Skeletal muscle tissue (tissue), 4 donors: ENCODE results near the gene ATP6AP1. TPM values are rescaled to one million over a fixed set of nuclear protein-coding genes. Genes with fewer than 3 reads are reported as not detected.
A peak's percentile ranks its signal among the peaks of the same experiment; 100 is the strongest.

ENCODE experiments used
- H3K27ac ChIP-seq: one replicate; pipeline ENCODE4 v1.7.0; 2013; ENCODE audit warnings: mild to moderate bottlenecking, low read depth, low read length, inconsistent platforms
- H3K27me3 ChIP-seq, 3 donors: one replicate each; pipeline ENCODE4 v1.7.0; 2013; ENCODE audit warnings: low read length in 3 of 3; ENCODE audit not compliant: control insufficient read depth in 3 of 3, insufficient read depth in 3 of 3
- H3K36me3 ChIP-seq, 3 donors: one replicate each; pipeline ENCODE4 v1.7.0; 2013; ENCODE audit warnings: low read length in 3 of 3; ENCODE audit not compliant: control insufficient read depth in 3 of 3, insufficient read depth in 3 of 3
- H3K4me1 ChIP-seq, 3 donors: one replicate each; pipeline ENCODE4 v1.7.0; 2013; ENCODE audit warnings: low read length in 3 of 3, mild to moderate bottlenecking in 3 of 3; ENCODE audit not compliant: control insufficient read depth in 3 of 3, insufficient read depth in 3 of 3
- H3K4me3 ChIP-seq, 3 donors: one replicate each; pipeline ENCODE4 v1.7.0; 2013; ENCODE audit warnings: low read length in 3 of 3
- H3K9ac ChIP-seq, 3 donors: one replicate each; pipeline ENCODE4 v1.7.0; 2013; ENCODE audit warnings: low read length in 3 of 3, mild to moderate bottlenecking in 3 of 3, moderate library complexity in 2 of 3, low read depth in 1 of 3
- H3K9me3 ChIP-seq, 3 donors: one replicate each; pipeline ENCODE4 v1.7.0; 2013; ENCODE audit warnings: low read length in 3 of 3; ENCODE audit not compliant: control insufficient read depth in 3 of 3
- total RNA-seq: library from RNA; depleted of rRNA; stranded (reverse); fragments of >200 nt; gene quantifications from one replicate; pipeline ENCODE4 v1.2.3, GENCODE V29; 2014
- donor health status: Osteomylitis.

ATP6AP1 gene
- total RNA-seq = 24.5 TPM

- Histone ChIP-seq H3K4me3 (peak within 1 kb of the TSS; percentile 72 to 75 (median 73)), H3K27me3 (no peaks in the 10 kb centered on the region), H3K36me3 (peaks cover 8 to 16% (median 14%) of the 10 kb centered on the region in 3 donors), H3K9ac (peak within 1 kb of the TSS; percentile 61 to 82 (median 80)), H3K27ac (peak within 1 kb of the TSS; percentile 81), H3K4me1 (peaks cover 14 to 15% (median 15%) of the 10 kb centered on the region in 3 donors), H3K9me3 (no peaks in the 10 kb centered on the region)
These were observed at the start of gene ATP6AP1 for GRCh38 chrX:154428176-154429171. ATP6AP1 (plus strand) TSS chrX:154428677; CDS start chrX:154428693, 16 bp downstream.

- peak within 1 kb of the TSS; percentile 98 for H3K27ac ChIP-seq
- peak within 1 kb of the TSS; percentile 79 to 97 (median 92) for H3K9ac ChIP-seq
These were observed 49.5 kb upstream of the ATP6AP1 start, which contains the start of gene EMD for GRCh38 chrX:154378799-154379568. EMD (plus strand) TSS chrX:154379295; CDS start chrX:154379485, 190 bp downstream.

DNA sequence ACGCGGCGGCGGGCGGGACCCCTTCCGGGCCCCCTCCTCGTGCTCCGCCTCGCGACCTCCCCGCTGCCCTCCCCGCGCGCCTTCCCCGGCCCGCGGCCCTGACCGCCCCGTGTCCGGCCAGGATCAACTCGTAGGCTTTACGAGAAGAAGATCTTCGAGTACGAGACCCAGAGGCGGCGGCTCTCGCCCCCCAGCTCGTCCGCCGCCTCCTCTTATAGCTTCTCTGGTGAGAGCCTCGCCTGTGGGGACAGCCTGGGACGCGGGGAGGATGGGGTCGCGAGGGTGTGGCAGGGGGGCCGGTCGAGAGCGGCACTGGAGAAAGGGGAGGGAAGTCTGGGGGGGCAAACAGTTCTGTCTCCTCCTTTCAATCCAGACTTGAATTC is 48.9 kb upstream of the ATP6AP1 start:
- peak overlapping the region; percentile 73 to 79 (median 76) for H3K4me3 ChIP-seq
- H3K27ac ChIP-seq = peak overlapping the region; percentile 98
- H3K9me3 ChIP-seq = no peaks in the 10 kb centered on the region
- H3K9ac ChIP-seq = peak overlapping the region; percentile 79 to 97 (median 92)
- H3K36me3 ChIP-seq = peaks cover 0 to 4% (median 3%) of the 10 kb centered on the region in 3 donors
- peaks cover 12 to 23% (median 20%) of the 10 kb centered on the region in 3 donors for H3K4me1 ChIP-seq
- H3K27me3 ChIP-seq = no peaks in the 10 kb centered on the region

More at GRCh38 chrX:154378799-154379568, 49.5 kb upstream of the ATP6AP1 start, which contains the start of gene EMD:
- Histone ChIP-seq H3K9me3 (no peaks in the 10 kb centered on the region), H3K4me1 (peaks cover 15 to 27% (median 20%) of the 10 kb centered on the region in 3 donors), H3K27me3 (no peaks in the 10 kb centered on the region), H3K36me3 (peaks cover 0 to 4% (median 3%) of the 10 kb centered on the region in 3 donors), H3K4me3 (peak within 1 kb of the TSS; percentile 73 to 79 (median 76))

DNA sequence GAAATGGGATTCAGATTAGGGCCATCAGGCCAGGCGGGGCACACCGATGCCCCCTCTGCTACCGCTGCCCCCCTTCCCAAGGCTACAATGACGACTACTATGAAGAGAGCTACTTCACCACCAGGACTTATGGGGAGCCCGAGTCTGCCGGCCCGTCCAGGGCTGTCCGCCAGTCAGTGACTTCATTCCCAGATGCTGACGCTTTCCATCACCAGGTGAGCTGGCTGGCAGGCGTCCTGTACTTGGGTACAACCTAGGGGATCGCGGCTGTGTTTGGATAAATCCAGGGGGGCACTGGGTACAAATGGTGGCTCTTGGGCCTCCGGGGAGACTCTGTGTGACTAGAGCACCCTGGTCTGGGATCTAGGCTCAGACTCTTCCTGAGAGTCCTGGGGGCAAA is 48.3 kb upstream of the ATP6AP1 start:
- Histone ChIP-seq H3K36me3 (peaks cover 0 to 4% (median 3%) of the 10 kb centered on the region in 3 donors), H3K4me3 (peak overlapping the region; percentile 73 to 79 (median 76))

DNA sequence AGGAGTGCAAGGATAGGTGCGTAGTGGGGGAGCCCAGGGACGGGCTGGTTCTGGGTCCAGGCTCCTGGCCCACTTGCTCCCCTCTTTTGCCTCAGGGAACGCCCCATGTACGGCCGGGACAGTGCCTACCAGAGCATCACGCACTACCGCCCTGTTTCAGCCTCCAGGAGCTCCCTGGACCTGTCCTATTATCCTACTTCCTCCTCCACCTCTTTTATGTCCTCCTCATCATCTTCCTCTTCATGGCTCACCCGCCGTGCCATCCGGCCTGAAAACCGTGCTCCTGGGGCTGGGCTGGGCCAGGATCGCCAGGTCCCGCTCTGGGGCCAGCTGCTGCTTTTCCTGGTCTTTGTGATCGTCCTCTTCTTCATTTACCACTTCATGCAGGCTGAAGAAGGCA is 47.7 kb upstream of the ATP6AP1 start:
- Histone ChIP-seq H3K27ac (no peak overlapping the region), H3K9me3 (no peaks in the 10 kb centered on the region), H3K4me3 (peak overlapping the region in 2 of 3 donors; percentile 73 to 79), H3K27me3 (no peaks in the 10 kb centered on the region), H3K36me3 (peaks cover 0 to 4% (median 3%) of the 10 kb centered on the region in 3 donors), H3K9ac (peak overlapping the region in 2 of 3 donors; percentile 79 to 97), H3K4me1 (peaks cover 12 to 23% (median 16%) of the 10 kb centered on the region in 3 donors)

More for the DNA sequence above, 48.3 kb upstream of the ATP6AP1 start:
- H3K9ac ChIP-seq = peak overlapping the region; percentile 79 to 97 (median 92)
- H3K4me1 ChIP-seq = peaks cover 12 to 23% (median 16%) of the 10 kb centered on the region in 3 donors
- H3K27ac ChIP-seq = peak overlapping the region; percentile 98
- H3K27me3 ChIP-seq = no peaks in the 10 kb centered on the region
- H3K9me3 ChIP-seq = no peaks in the 10 kb centered on the region

GRCh38 chrX:154381271-154381670 is 47.2 kb upstream of the ATP6AP1 start:
- H3K27ac ChIP-seq = no peak overlapping the region
- H3K9me3 ChIP-seq = no peaks in the 10 kb centered on the region
- no peaks in the 10 kb centered on the region for H3K27me3 ChIP-seq
- no peak overlapping the region for H3K9ac ChIP-seq
- H3K4me1 ChIP-seq = peaks cover 12 to 23% (median 16%) of the 10 kb centered on the region in 3 donors
- peaks cover 0 to 4% (median 3%) of the 10 kb centered on the region in 3 donors for H3K36me3 ChIP-seq
- no peak overlapping the region for H3K4me3 ChIP-seq

DNA sequence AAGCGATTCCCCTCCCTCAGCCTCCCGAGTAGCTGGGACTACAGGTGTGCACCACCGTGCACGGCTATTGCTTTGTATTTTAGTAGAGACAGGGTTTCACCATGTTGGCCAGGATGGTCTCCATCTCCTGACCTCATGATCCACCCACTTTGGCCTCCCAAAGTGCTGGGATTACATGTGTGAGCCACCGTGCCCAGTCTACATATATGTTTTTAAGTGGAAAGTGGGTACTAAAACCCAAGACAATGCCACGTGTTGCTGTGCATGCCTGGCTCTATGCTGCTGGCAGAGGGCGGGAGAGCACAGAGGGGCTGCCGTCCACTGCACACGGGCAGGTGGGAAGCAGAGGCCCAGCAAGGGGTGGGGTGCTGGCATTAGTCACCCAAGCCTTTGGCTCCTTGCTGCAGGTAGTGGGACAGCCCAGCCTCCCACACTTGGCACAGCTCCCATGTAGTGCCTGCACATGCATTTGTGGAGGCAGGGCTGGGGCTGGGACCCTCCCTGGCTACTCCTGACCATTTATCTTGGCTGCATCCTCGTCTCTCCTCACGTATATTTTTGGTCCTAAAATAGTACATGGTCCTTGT is 45.9 kb upstream of the ATP6AP1 start:
- H3K4me3 ChIP-seq = no peak overlapping the region

GRCh38 chrX:154383359-154384283 is 44.9 kb upstream of the ATP6AP1 start:
- H3K4me3 ChIP-seq = no peak overlapping the region
- peaks cover 0 to 4% (median 3%) of the 10 kb centered on the region in 3 donors for H3K36me3 ChIP-seq
- H3K4me1 ChIP-seq = peaks cover 9 to 16% (median 11%) of the 10 kb centered on the region in 3 donors
- H3K27ac ChIP-seq = no peak overlapping the region
- no peak overlapping the region for H3K9ac ChIP-seq
- no peaks in the 10 kb centered on the region for H3K9me3 ChIP-seq
- no peaks in the 10 kb centered on the region for H3K27me3 ChIP-seq

More for the DNA sequence above, 45.9 kb upstream of the ATP6AP1 start:
- H3K9me3 ChIP-seq = no peaks in the 10 kb centered on the region
- peaks cover 0 to 4% (median 3%) of the 10 kb centered on the region in 3 donors for H3K36me3 ChIP-seq
- H3K4me1 ChIP-seq = peaks cover 12 to 23% (median 16%) of the 10 kb centered on the region in 3 donors
- H3K27me3 ChIP-seq = no peaks in the 10 kb centered on the region
- H3K9ac ChIP-seq = no peak overlapping the region
- H3K27ac ChIP-seq = no peak overlapping the region
